Suprapubic skin (tissue), 4 donors: ENCODE measurements around the gene CAAP1. TPM values are rescaled to one million over a fixed set of nuclear protein-coding genes. Genes with fewer than 3 reads are reported as not detected.

ENCODE experiments used
- DNase-seq, 2 donors: peaks; one replicate each; pipeline ENCODE4 v3.0.0-alpha.2; 2019; ENCODE audit warnings: low spot score in 2 of 2
- H3K27ac ChIP-seq: fragments of 200-600 bp; sonication (generic); one replicate; pipeline ENCODE4 v1.5.1; 2019
- H3K27me3 ChIP-seq: fragments of 200-600 bp; sonication (generic); one replicate; pipeline ENCODE4 v1.5.1; 2019
- H3K36me3 ChIP-seq: fragments of 200-600 bp; sonication (generic); one replicate; pipeline ENCODE4 v1.5.1; 2019
- H3K4me1 ChIP-seq: fragments of 200-600 bp; sonication (generic); one replicate; pipeline ENCODE4 v1.5.1; 2019
- H3K4me3 ChIP-seq: fragments of 200-600 bp; sonication (generic); one replicate; pipeline ENCODE4 v1.5.1; 2019; ENCODE audit warnings: mild to moderate bottlenecking
- H3K9me3 ChIP-seq: fragments of 200-600 bp; sonication (generic); one replicate; pipeline ENCODE4 v1.5.1; 2019
- CTCF ChIP-seq, 2 donors: fragments of 200-600 bp in 1 of 2; fragments of 450-650 bp in 1 of 2; sonication (generic) in 1 of 2; IDR thresholded peaks; one replicate each; pipeline ENCODE4 v1.5.1; 2016 to 2019; ENCODE audit warnings: antibody characterized with exemption in 2 of 2, mild to moderate bottlenecking in 1 of 2, moderate library complexity in 1 of 2
- EP300 ChIP-seq: sonication (generic); formaldehyde crosslinking; IDR thresholded peaks from one replicate; pipeline ENCODE4 v1.6.1; 2017; ENCODE audit warnings: antibody characterized with exemption
- POLR2A ChIP-seq, 2 donors: fragments of 450-650 bp; IDR thresholded peaks; one replicate each; pipeline ENCODE4 v1.6.1; 2017; ENCODE audit warnings: antibody characterized with exemption in 2 of 2, mild to moderate bottlenecking in 2 of 2, moderate library complexity in 2 of 2
- POLR2AphosphoS5 ChIP-seq, 3 donors: sonication (generic); formaldehyde crosslinking; IDR thresholded peaks; one replicate each; pipeline ENCODE4 v1.6.1; 2017; ENCODE audit warnings: antibody characterized with exemption in 3 of 3
- WGBS: methylation state at CpG from one replicate; pipeline ENCODE4 v1.1.5; 2018; 5-methylcytosine and 5-hydroxymethylcytosine counted together
- total RNA-seq, 4 donors: library from RNA; depleted of rRNA; stranded (reverse); fragments of >200 nt; gene quantifications; one replicate each; pipeline ENCODE4 v1.1.0, GENCODE V29; 2016

The CAAP1 gene
- total RNA-seq = 10 to 100 TPM; 17.8 to 22.2 (median 20.9) TPM

- no peaks in the 10 kb centered on the region for H3K27me3 ChIP-seq
- no peaks in the 10 kb centered on the region for H3K36me3 ChIP-seq
- WGBS = 0% methylated on average over 63 of the region's 70 CpGs
Observed at GRCh38 chr9:26892251-26893029, at the start of gene CAAP1. Gene CAAP1 (minus strand): TSS chr9:26892802. CDS start chr9:26892715, 87 bp downstream.

GRCh38 chr9:26940779-26941178 is 48.2 kb upstream of the CAAP1 start:
- H3K4me3 ChIP-seq = no peak overlapping the region
- TF ChIP-seq POLR2A (IDR thresholded peaks at IDR 0.05) (no peak), EP300 (no peak), POLR2AphosphoS5 (IDR thresholded peaks at IDR 0.05) (no peak)
- H3K36me3 ChIP-seq = no peaks in the 10 kb centered on the region
- no peak overlapping the region for H3K27ac ChIP-seq
- H3K4me1 ChIP-seq = peaks cover 19% of the 10 kb centered on the region
- DNase-seq = no peak
- no peaks in the 10 kb centered on the region for H3K9me3 ChIP-seq
- no peaks in the 10 kb centered on the region for H3K27me3 ChIP-seq
- WGBS = 86% methylated on average over 1 of the region's 1 CpG

More at GRCh38 chr9:26892251-26893029, at the start of gene CAAP1:
- H3K4me3 ChIP-seq = peak within 1 kb of the TSS; percentile 94
- no peaks in the 10 kb centered on the region for H3K9me3 ChIP-seq
- peak within 1 kb of the TSS; percentile 98 for H3K27ac ChIP-seq
- H3K4me1 ChIP-seq = peaks cover 24% of the 10 kb centered on the region
- DNase-seq = peak; percentile 96
- TF ChIP-seq CTCF (IDR thresholded peaks at IDR 0.05) = peak in 1 of 2 donors; percentile 27
- TF ChIP-seq EP300 = no peak
- TF ChIP-seq POLR2A (IDR thresholded peaks at IDR 0.05) = peak; percentile 49 to 65
- TF ChIP-seq POLR2AphosphoS5 (IDR thresholded peaks at IDR 0.05) = peak; percentile 54 to 92 (median 84)

GRCh38 chr9:26939955-26940711 is 47.5 kb upstream of the CAAP1 start:
- peaks cover 14% of the 10 kb centered on the region for H3K4me1 ChIP-seq
- H3K27ac ChIP-seq = no peak overlapping the region
- WGBS = 72% methylated on average over 3 of the region's 3 CpGs
- H3K36me3 ChIP-seq = no peaks in the 10 kb centered on the region
- DNase-seq = no peak
- H3K27me3 ChIP-seq = no peaks in the 10 kb centered on the region
- H3K9me3 ChIP-seq = no peaks in the 10 kb centered on the region
- no peak overlapping the region for H3K4me3 ChIP-seq
- TF ChIP-seq POLR2A (IDR thresholded peaks at IDR 0.05) = no peak
- TF ChIP-seq POLR2AphosphoS5 (IDR thresholded peaks at IDR 0.05) = no peak
- TF ChIP-seq EP300 = no peak
- TF ChIP-seq CTCF (IDR thresholded peaks at IDR 0.05) = no peak

- H3K4me3 ChIP-seq = no peak overlapping the region
- H3K27me3 ChIP-seq = no peaks in the 10 kb centered on the region
- 94% methylated on average over 3 of the region's 3 CpGs for WGBS
- DNase-seq = no peak
- no peaks in the 10 kb centered on the region for H3K9me3 ChIP-seq
- peaks cover 2% of the 10 kb centered on the region for H3K4me1 ChIP-seq
- H3K27ac ChIP-seq = no peak overlapping the region
- TF ChIP-seq POLR2A (IDR thresholded peaks at IDR 0.05) (no peak), CTCF (IDR thresholded peaks at IDR 0.05) (no peak), POLR2AphosphoS5 (IDR thresholded peaks at IDR 0.05) (no peak), EP300 (no peak)
- H3K36me3 ChIP-seq = peaks cover 7% of the 10 kb centered on the region
Observed at GRCh38 chr9:26937816-26938371, 45.3 kb upstream of the CAAP1 start.

GRCh38 chr9:26935847-26936246 is 43.2 kb upstream of the CAAP1 start:
- TF ChIP-seq POLR2A (IDR thresholded peaks at IDR 0.05) = no peak
- no peak for TF ChIP-seq CTCF (IDR thresholded peaks at IDR 0.05)
- no peak for TF ChIP-seq EP300
- no peak for TF ChIP-seq POLR2AphosphoS5 (IDR thresholded peaks at IDR 0.05)
- Histone ChIP-seq H3K4me3 (no peak overlapping the region), H3K9me3 (no peaks in the 10 kb centered on the region), H3K4me1 (peaks cover 2% of the 10 kb centered on the region), H3K36me3 (peaks cover 14% of the 10 kb centered on the region), H3K27me3 (no peaks in the 10 kb centered on the region), H3K27ac (no peak overlapping the region)
- no peak for DNase-seq
